Smooth muscle cell (in vitro differentiated cells): Measurements from ENCODE around the gene TMIGD2. TPM values are rescaled to one million over a fixed set of nuclear protein-coding genes. Genes with fewer than 3 reads are reported as not detected.

Experiments
- DNase-seq: peaks from one replicate; lab custom pipeline; 2025; ENCODE audit not compliant: unreplicated experiment; lab: John Stamatoyannopoulos, UW
- H2AFZ ChIP-seq: fragments of 200-600 bp; sonication (generic); 2 replicates; pipeline ENCODE4 v1.6.0; 2016; ENCODE audit warnings: antibody characterized with exemption, low read depth, mild to moderate bottlenecking
- H3F3A ChIP-seq: fragments of 200-600 bp; sonication (generic); 2 replicates; pipeline ENCODE4 v1.6.0; 2017; ENCODE audit warnings: antibody characterized with exemption, low read depth
- H3K27ac ChIP-seq: fragments of 200-600 bp; sonication (generic); 2 replicates; pipeline ENCODE4 v1.5.1; 2016; ENCODE audit warnings: low read depth, mild to moderate bottlenecking
- H3K27me3 ChIP-seq: fragments of 200-600 bp; sonication (generic); 2 replicates; pipeline ENCODE4 v1.6.1; 2016; ENCODE audit warnings: low read depth, mild to moderate bottlenecking
- H3K36me3 ChIP-seq: fragments of 200-600 bp; sonication (generic); 2 replicates; pipeline ENCODE4 v1.5.1; 2016; ENCODE audit warnings: low read depth
- H3K4me1 ChIP-seq: fragments of 200-600 bp; sonication (generic); 2 replicates; pipeline ENCODE4 v1.5.1; 2016; ENCODE audit warnings: low read depth
- H3K4me2 ChIP-seq: fragments of 200-600 bp; sonication (generic); 2 replicates; pipeline ENCODE4 v1.6.0; 2016; ENCODE audit warnings: mild to moderate bottlenecking
- H3K4me3 ChIP-seq: fragments of 200-600 bp; sonication (generic); 2 replicates; pipeline ENCODE4 v1.5.1; 2016; ENCODE audit warnings: mild to moderate bottlenecking
- H3K79me2 ChIP-seq: fragments of 200-600 bp; sonication (generic); 2 replicates; pipeline ENCODE4 v1.6.0; 2016; ENCODE audit warnings: low read depth, mild to moderate bottlenecking
- H3K9ac ChIP-seq: fragments of 200-600 bp; sonication (generic); 2 replicates; pipeline ENCODE4 v1.6.0; 2016; ENCODE audit warnings: low read depth
- H3K9me3 ChIP-seq: fragments of 200-600 bp; sonication (generic); replicated peaks from 2 replicates; pipeline ENCODE4 v1.5.1; 2016; ENCODE audit warnings: low read depth
- H4K20me1 ChIP-seq: fragments of 200-600 bp; sonication (generic); 2 replicates; pipeline ENCODE4 v1.6.0; 2016; ENCODE audit warnings: low read depth
- CTCF ChIP-seq: fragments of 200-600 bp; sonication (generic); IDR thresholded peaks from 2 replicates; pipeline ENCODE4 v1.5.1; 2017; ENCODE audit warnings: borderline replicate concordance, mild to moderate bottlenecking, antibody characterized with exemption; ENCODE audit not compliant: insufficient read depth, poor library complexity, severe bottlenecking
- WGBS: methylation state at CpG from one replicate; pipeline ENCODE4 v1.1.7; 2016; ENCODE audit warnings: low lambda C conversion rate; 5-methylcytosine and 5-hydroxymethylcytosine counted together
- polyA plus RNA-seq: library from polyadenylated mRNA; unstranded; fragments of >200 nt; fragmentation: Nextera tagmentation; extraction: Ambion mirVana; gene quantifications from 2 replicates; pipeline ENCODE4 v1.2.1, GENCODE V29; 2016
- total RNA-seq: library from RNA; depleted of rRNA; stranded (reverse); fragments of >200 nt; gene quantifications from 2 replicates; pipeline ENCODE4 v1.2.3, GENCODE V29; 2014

TMIGD2 gene
- total and polyA plus RNA-seq, 2 experiments from 2014 or later, result not detected

GRCh38 chr19:4295972-4296771 is 6.0 kb downstream of the TMIGD2 start:
- H2AFZ ChIP-seq, result no peak overlapping the region
- no peak overlapping the region for H3K9ac ChIP-seq
- H3K27me3 ChIP-seq, result no peaks in the 10 kb centered on the region
- H3K79me2 ChIP-seq, result no peaks in the 10 kb centered on the region
- no peak overlapping the region for H3K27ac ChIP-seq
- H3F3A ChIP-seq, result no peaks in the 10 kb centered on the region
- H3K36me3 ChIP-seq, result no peaks in the 10 kb centered on the region
- H3K4me1 ChIP-seq, result no peaks in the 10 kb centered on the region
- H3K4me3 ChIP-seq, result no peak overlapping the region
- DNase-seq, result no peak
- H3K4me2 ChIP-seq, result no peak overlapping the region
- no peak for TF ChIP-seq CTCF
- WGBS, result 76% methylated on average over 14 of the region's 14 CpGs
- no peaks in the 10 kb centered on the region for H3K9me3 ChIP-seq
- H4K20me1 ChIP-seq, result no peaks in the 10 kb centered on the region

GRCh38 chr19:4294389-4294788 is 7.8 kb downstream of the TMIGD2 start:
- Histone ChIP-seq H3K79me2 (no peaks in the 10 kb centered on the region), H4K20me1 (no peaks in the 10 kb centered on the region), H3K4me3 (no peak overlapping the region), H3K4me1 (no peaks in the 10 kb centered on the region), H3F3A (no peaks in the 10 kb centered on the region), H3K9ac (no peak overlapping the region), H3K4me2 (no peak overlapping the region), H3K27ac (no peak overlapping the region), H3K27me3 (no peaks in the 10 kb centered on the region), H2AFZ (no peak overlapping the region), H3K36me3 (no peaks in the 10 kb centered on the region), H3K9me3 (no peaks in the 10 kb centered on the region)
- 71% methylated on average over 9 of the region's 10 CpGs for WGBS
- TF ChIP-seq CTCF, result no peak
- DNase-seq, result no peak

GRCh38 chr19:4292515-4292914 is 9.7 kb downstream of the TMIGD2 start:
- Histone ChIP-seq H3K36me3 (no peaks in the 10 kb centered on the region), H2AFZ (no peak overlapping the region), H3F3A (no peaks in the 10 kb centered on the region), H3K9ac (no peak overlapping the region), H3K4me3 (no peak overlapping the region), H3K4me1 (no peaks in the 10 kb centered on the region), H3K9me3 (no peaks in the 10 kb centered on the region), H3K27ac (no peak overlapping the region), H3K79me2 (no peaks in the 10 kb centered on the region), H3K27me3 (no peaks in the 10 kb centered on the region), H3K4me2 (no peak overlapping the region), H4K20me1 (no peaks in the 10 kb centered on the region)
- 90% methylated on average over 15 of the region's 15 CpGs for WGBS
- no peak for DNase-seq
- TF ChIP-seq CTCF, result no peak
